HG03045 (cell line): Measurements from ENCODE around the gene AMHR2.

Source experiments
- ATAC-seq: cut with Tn5 transposase; IDR thresholded peaks from one replicate; pipeline ENCODE4 v1.9.1; 2021; ENCODE audit warnings: mild to moderate bottlenecking, moderate library complexity; ENCODE audit not compliant: unreplicated experiment

The AMHR2 gene

GRCh38 chr12:53476769-53477209, 53.1 kb downstream of the AMHR2 start:
- ATAC-seq, result no peak

- no peak for ATAC-seq
These were observed 55.2 kb downstream of the AMHR2 start for GRCh38 chr12:53478865-53479264.

- no peak for ATAC-seq
These were observed 55.7 kb downstream of the AMHR2 start for GRCh38 chr12:53479331-53479730.

- ATAC-seq, result no peak
These were observed 57.1 kb downstream of the AMHR2 start for GRCh38 chr12:53480491-53481442.
